HepG2 (cell line): Measurements from ENCODE around the gene WDR82. TPM values are rescaled to one million over a fixed set of nuclear protein-coding genes. Genes with fewer than 3 reads are reported as not detected.

Source experiments
- FLYWCH1 ChIP-seq: sonication (generic); formaldehyde crosslinking; IDR thresholded peaks from 2 replicates; pipeline ENCODE4 v1.8.1; 2023; ENCODE audit warnings: mild to moderate bottlenecking, missing genetic modification reagents
- FOSL2 ChIP-seq: sonication (generic); formaldehyde crosslinking; IDR thresholded peaks from 2 replicates; pipeline ENCODE4 v1.4.0; 2020; ENCODE audit warnings: missing genetic modification reagents
- GABPB1 ChIP-seq: IDR thresholded peaks from 2 replicates; pipeline ENCODE4 v1.6.1; 2016; ENCODE audit warnings: mild to moderate bottlenecking, missing genetic modification reagents, moderate library complexity, missing compliant biosample characterization
- HHEX ChIP-seq: IDR thresholded peaks from 2 replicates; pipeline ENCODE4 v1.6.1; 2016; ENCODE audit warnings: control low read depth
- HNRNPL ChIP-seq: fragments of 200-400 bp; formaldehyde crosslinking; IDR thresholded peaks from 2 replicates; pipeline ENCODE4 v1.6.1; 2017; ENCODE audit warnings: mild to moderate bottlenecking, low read depth, low read length
- TSC22D2 ChIP-seq: sonication (generic); formaldehyde crosslinking; IDR thresholded peaks from 2 replicates; pipeline ENCODE4 v1.5.1; 2020; ENCODE audit warnings: missing genetic modification reagents, mild to moderate bottlenecking, borderline replicate concordance
- UBTF ChIP-seq: sonication (generic); formaldehyde crosslinking; IDR thresholded peaks from 2 replicates; pipeline ENCODE4 v1.4.0; 2020; ENCODE audit warnings: mild to moderate bottlenecking, missing genetic modification reagents
- ZHX2 ChIP-seq, 2 experiments: sonication (generic) in 1 of 2; formaldehyde crosslinking in 1 of 2; IDR thresholded peaks; 2 replicates each; pipeline versions ENCODE4 v1.6.1 to v1.9.0; 2014 to 2022; ENCODE audit warnings: antibody characterized with exemption in 1 of 2, borderline replicate concordance in 1 of 2, inconsistent platforms in 1 of 2, low read depth in 1 of 2, missing genetic modification reagents in 1 of 2
- ZNF136 ChIP-seq: sonication (generic); formaldehyde crosslinking; IDR thresholded peaks from 2 replicates; pipeline ENCODE4 v1.8.1; 2022; ENCODE audit warnings: low read depth, mild to moderate bottlenecking, moderate library complexity, missing genetic modification reagents
- ZNF292 ChIP-seq: sonication (generic); formaldehyde crosslinking; IDR thresholded peaks from 2 replicates; pipeline ENCODE4 v1.8.1; 2022; ENCODE audit warnings: mild to moderate bottlenecking, low read depth, missing genetic modification reagents, borderline replicate concordance
- ZNF354B ChIP-seq: sonication (generic); formaldehyde crosslinking; IDR thresholded peaks from 2 replicates; pipeline ENCODE4 v1.8.0; 2022; ENCODE audit warnings: mild to moderate bottlenecking, missing genetic modification reagents
- ZNF543 ChIP-seq: sonication (generic); formaldehyde crosslinking; IDR thresholded peaks from 2 replicates; pipeline ENCODE4 v1.4.0; 2020; ENCODE audit warnings: mild to moderate bottlenecking, missing genetic modification reagents
- polyA plus RNA-seq, 8 experiments: library from polyadenylated mRNA; depleted of rRNA in 3 of 8; stranded (reverse) in 7 of 8; unstranded in 1 of 8; fragments of >200 nt; fragmentation: Illumina TruSeq in 4 of 8; extraction: Trizol in 4 of 8; gene quantifications; 2 replicates each; pipeline versions ENCODE4 v1.2.1 to v1.2.3, GENCODE V29; 2011 to 2016; ENCODE audit warnings: low read depth in 4 of 8, missing spikeins in 1 of 8, mixed read lengths in 1 of 8; ENCODE audit not compliant: insufficient read depth in 1 of 8
- total RNA-seq, 5 experiments: library from RNA; depleted of rRNA; stranded (reverse); fragments of >200 nt; fragmentation: Illumina TruSeq; extraction: Trizol; gene quantifications; 2 replicates each; pipeline ENCODE4 v1.2.3, GENCODE V29; 2016; ENCODE audit warnings: low read depth in 1 of 5
- TF ChIP-seq, protein P1 (sequence below): IDR thresholded peaks from 2 replicates; pipeline ENCODE4 v1.6.1; 2016; ENCODE audit warnings: missing biosample characterization, missing genetic modification reagents, low read depth

Gene WDR82
- total and polyA plus RNA-seq, 2 of the 13 experiments (the other 11 are each of a cell fraction or from before 2014, with no cell fraction given): 39.1 to 59.5 TPM

GRCh38 chr3:52299879-52300611 lies 21.6 kb upstream of the WDR82 start (continued):
- TF ChIP-seq GABPB1: 0 out of 2 replicates have a peak, but pooled peaks have one; percentile 19
- TF ChIP-seq ZNF136 (CRISPR knock-in tag): no peak
- TF ChIP-seq, protein P1, sequence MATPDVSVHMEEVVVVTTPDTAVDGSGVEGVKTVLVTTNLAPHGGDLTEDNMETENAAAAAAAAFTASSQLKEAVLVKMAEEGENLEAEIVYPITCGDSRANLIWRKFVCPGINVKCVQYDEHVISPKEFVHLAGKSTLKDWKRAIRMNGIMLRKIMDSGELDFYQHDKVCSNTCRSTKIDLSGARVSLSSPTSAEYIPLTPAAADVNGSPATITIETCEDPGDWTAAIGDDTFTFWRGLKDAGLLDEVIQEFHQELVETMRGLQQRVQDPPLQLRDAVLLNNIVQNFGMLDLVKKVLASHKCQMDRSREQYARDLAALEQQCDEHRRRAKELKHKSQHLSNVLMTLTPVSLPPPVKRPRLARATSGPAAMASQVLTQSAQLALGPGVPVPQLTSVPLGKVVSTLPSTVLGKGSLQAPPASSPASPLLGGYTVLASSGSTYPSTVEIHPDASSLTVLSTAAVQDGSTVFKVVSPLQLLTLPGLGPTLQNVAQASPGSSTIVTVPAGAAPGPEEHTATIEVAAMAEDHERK (CRISPR knock-in tag): no peak
- 0 out of 2 replicates have a peak, but pooled peaks have one; percentile 40 for TF ChIP-seq HNRNPL
- 0 out of 2 replicates have a peak, but pooled peaks have one; percentile 36 for TF ChIP-seq UBTF (CRISPR knock-in tag)
- no peak for TF ChIP-seq ZNF543 (CRISPR knock-in tag)
- TF ChIP-seq FLYWCH1 (CRISPR knock-in tag): no peak
- TF ChIP-seq ZNF292: no peak
- TF ChIP-seq ZNF354B (CRISPR knock-in tag): no peak
- 0 out of 2 replicates have a peak, but pooled peaks have one; percentile 10 for TF ChIP-seq FOSL2
- TF ChIP-seq HHEX: no peak
- TF ChIP-seq TSC22D2 (CRISPR knock-in tag): no peak
- TF ChIP-seq ZHX2 (IDR thresholded peaks at IDR 0.05; ENCODE audit: low read depth): no peak
- TF ChIP-seq ZHX2 (CRISPR knock-in tag; IDR thresholded peaks at IDR 0.05; ENCODE audit: borderline replicate concordance): no peak
